ENCODE results near the gene LYSET.
A peak's percentile ranks its signal among the peaks of the same experiment; 100 is the strongest.
"Not testable (repeated sequence)": the region's sequence is repeated elsewhere in the genome, so short reads cannot be mapped to it uniquely, and the experiment has no call there.

Gene LYSET

GRCh38 chr14:93184391-93185348 lies at the start of gene LYSET, which contains the start of gene MOAP1:
TSS of gene LYSET (plus strand) at chr14:93185317. CDS start at chr14:93185406, 89 bp downstream.
TSS of gene MOAP1 (minus strand) at chr14:93184897. CDS start at chr14:93184242, 655 bp downstream.
- peak; percentile 69 for DNase-seq (ENCODE audit: low spot score)

- DNase-seq (ENCODE audit: low spot score), result no peak
These were observed 49.7 kb upstream of the LYSET start for GRCh38 chr14:93135399-93135798.

GRCh38 chr14:93136009-93136408 lies 49.1 kb upstream of the LYSET start:
- no peak for DNase-seq (ENCODE audit: low spot score)

GRCh38 chr14:93136508-93136907 lies 48.6 kb upstream of the LYSET start:
- not testable (repeated sequence) for DNase-seq (ENCODE audit: low spot score)

DNA sequence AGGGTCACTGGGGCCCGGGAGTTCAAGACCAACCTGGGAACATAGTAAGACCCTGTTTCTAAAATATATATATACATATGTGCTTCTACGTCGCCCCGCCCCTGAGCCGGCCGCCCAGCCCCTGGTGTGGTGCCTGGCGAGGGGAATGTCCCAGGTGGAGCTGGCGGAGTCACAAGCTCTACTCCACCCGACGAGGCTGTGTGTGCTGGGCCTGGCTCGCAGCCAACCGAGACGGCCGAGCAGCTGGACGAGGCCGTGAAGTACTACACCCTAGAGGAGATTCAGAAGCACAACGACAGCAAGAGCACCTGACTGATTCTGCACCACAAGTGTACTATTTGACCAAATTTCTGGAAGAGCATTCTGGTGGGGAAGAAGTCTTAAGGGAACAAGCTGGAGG lies 47.3 kb upstream of the LYSET start:
- no peak for DNase-seq (ENCODE audit: low spot score)

GRCh38 chr14:93142854-93143652 lies 42.1 kb upstream of the LYSET start:
- DNase-seq (ENCODE audit: low spot score), result no peak

- no peak for DNase-seq (ENCODE audit: low spot score)
These were observed 39.0 kb upstream of the LYSET start for GRCh38 chr14:93146119-93146518.

DNA sequence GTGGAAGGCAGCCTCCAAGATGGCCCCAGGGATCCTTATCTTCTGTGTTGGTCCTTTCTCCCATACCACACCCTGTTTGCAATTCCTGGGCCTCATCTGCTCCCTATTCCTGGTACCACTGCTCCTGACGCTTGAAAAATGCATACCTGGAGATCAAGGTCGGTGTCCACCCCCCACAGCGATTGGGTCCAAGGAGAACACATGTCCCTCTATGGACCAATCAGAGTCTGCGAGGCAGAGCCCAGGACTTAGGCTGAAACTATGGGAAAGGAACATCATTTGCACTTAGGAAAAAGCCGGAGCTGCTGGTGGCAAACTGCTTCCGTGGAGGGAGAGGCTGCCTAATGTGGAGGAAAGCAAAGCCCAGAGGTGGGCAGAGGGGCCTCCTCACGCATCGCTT lies 36.1 kb upstream of the LYSET start:
- DNase-seq (ENCODE audit: low spot score), result no peak

DNA sequence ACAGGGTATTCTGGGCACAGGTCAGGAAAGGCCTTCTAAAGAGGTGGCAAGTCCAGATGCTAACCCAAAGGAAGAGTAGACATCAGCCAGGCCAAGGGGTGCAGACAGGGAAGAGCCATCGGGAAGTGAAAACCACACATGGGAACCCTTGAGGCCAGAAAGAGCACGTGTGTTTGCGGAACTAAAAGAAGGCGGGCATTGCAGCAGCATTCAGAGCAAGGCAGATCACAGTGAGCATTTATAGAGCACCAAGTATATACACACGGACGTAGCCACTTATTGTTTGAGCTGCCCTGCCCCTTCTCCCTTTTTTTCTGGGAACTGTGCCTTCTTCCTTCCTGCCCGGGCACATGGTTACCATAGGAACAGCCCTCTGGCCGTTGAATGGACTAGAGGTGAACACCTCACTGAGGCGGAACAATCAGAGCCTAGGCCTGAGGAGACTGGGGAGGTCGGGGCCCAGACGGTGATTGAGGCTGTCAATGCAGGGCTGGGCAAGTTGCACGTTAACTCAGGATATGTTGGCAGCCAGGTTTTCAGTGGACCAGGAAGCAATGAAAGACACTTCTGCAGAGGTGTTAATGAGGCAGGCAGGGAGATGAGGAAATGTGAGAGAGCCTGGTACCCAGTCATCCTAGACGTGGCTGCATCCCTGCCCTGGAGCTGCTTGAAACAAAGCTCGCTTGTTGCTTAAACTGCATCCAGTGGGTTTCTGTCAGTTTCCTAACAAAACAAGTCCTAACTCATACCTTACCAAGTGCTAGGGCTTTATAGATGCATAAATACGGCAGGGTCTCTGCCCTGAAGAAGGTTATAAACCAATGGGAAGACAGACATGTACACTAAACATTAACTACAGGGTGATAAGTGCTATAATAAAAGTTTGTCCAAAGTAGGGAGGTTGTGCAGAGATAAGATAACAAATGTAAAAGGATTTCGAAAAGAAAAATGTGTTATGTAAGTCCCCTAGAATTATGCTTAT lies 34.6 kb upstream of the LYSET start:
- peak; percentile 36 for DNase-seq (ENCODE audit: low spot score)

GRCh38 chr14:93153121-93153520 lies 32.0 kb upstream of the LYSET start:
- DNase-seq (ENCODE audit: low spot score), result no peak

- DNase-seq (ENCODE audit: low spot score), result no peak
These were observed 29.4 kb upstream of the LYSET start for GRCh38 chr14:93155667-93156066.

DNA sequence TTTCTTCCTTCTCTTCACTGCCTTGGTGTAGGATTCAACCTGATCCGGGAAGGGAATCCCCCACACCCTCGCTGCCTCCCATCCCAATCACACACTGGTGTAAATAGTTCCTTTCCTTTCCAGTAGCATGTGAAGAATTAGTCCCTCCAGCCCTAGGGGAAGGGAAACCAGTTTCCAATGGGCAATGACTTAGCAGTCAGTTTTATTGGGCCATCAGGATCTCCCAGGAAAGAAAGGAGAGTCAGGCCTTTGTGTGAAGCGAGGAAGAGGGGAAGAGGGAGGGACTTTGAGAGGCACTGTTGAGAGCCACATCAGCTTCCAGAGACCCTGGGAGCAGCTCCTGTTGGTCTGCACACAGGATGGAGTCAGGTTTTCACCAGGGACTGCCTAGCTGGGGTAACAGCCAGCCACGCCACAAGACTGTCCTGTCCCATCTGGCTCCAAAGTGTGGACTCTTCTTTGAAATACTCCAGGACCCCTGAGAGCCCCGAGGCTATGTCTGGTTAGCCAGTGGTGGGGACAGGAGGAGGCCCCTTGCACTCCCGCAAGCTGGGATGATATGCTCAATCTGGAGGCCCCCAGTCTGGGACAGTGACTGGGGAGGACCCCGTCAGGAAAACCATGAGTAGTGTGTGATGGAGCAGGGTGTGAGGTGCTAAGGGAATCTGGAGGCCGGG lies 28.3 kb upstream of the LYSET start:
- no peak for DNase-seq (ENCODE audit: low spot score)

GRCh38 chr14:93158349-93158748 lies 26.8 kb upstream of the LYSET start:
- DNase-seq (ENCODE audit: low spot score), result not testable (repeated sequence)

GRCh38 chr14:93159625-93160352 lies 25.3 kb upstream of the LYSET start:
- DNase-seq (ENCODE audit: low spot score), result not testable (repeated sequence)

DNA sequence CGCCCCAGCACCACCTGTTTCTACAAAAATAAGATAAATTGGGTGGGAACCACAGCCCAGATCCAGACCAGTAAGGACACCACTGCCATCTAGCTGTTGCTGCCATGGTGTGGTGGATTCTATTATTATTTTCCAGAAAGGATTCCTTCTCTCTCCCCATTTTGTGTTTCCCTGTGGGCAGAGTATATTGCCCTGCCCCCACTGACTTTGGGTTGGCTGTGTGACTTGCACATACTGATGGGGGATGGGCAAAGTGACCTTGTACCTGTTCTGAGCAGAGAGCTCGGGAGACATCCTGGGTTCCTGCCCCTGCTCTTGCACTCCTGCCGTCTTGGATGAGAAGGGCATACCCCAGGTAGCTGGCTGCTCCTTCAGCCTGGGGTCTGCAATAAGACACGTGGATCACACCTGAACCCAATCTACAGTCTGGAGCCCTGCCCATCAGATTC lies 24.7 kb upstream of the LYSET start:
- no peak for DNase-seq (ENCODE audit: low spot score)

DNA sequence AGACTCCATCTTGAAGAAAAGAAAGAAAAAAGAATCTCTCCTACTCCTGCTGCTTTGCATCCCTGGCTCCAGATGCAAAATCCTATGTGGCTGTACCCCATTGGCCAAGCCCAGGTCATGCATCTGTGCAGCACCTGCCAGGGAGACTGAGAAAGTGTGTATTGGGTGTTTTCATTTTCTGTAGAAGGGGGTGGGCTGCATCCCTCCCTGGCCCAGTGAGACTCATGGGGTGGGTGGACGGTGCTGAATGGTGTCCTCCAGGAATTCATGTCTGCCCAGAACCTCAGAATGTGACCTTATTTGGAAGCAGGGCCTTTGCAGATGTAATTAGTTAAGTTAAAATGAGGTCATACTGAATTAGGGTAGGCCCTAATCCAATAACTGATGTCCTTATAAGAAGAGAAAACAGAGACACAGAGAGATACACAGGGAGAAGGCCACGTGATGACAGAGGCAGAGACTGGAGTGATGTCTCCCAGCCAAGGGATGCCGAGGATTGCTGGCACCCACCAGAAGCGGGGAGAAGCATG lies 23.6 kb upstream of the LYSET start:
- no peak for DNase-seq (ENCODE audit: low spot score)

GRCh38 chr14:93163564-93163963 lies 21.6 kb upstream of the LYSET start:
- no peak for DNase-seq (ENCODE audit: low spot score)

DNA sequence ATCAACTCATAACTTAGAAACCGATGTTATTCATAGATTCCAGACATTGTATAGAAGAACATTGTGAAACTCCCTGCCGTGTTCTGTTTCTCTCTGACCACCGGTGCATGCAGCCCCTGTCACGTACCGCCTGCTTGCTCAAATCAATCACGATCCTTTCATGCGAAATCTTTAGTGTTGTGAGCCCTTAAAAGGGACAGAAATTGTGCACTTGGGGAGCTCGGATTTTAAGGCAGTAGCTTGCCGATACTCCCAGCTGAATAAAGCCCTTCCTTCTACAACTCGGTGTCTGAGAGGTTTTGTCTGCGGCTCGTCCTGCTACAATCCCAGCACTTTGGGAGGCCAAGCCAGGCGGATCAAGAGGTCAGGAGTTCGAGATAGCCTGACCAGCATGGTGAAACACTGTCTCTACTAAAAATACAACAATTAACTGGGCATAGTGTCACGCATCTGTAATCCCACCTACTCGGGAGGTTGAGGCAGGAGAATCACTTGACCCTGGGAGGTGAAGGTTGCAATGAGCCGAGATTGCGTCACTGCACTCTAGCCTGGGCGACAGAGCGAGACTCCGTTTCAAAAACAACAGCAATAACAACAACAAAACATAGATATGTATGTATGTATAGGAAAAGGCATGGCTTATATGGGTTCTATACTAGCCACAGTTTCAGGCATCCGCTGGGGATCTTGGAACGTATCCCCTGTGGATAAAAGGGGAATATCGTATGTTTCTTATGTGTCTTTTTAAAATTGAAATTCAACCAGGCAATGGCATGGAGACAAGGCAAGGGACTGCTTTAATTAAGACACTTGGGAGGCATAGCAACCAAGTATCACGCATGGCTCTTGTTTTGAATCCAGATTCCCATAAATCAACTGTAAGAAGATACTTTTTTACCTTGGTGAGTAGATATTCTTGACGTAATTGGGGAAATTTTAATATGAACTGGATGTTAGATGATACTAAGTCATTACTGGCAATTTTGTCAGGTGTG lies 19.5 kb upstream of the LYSET start:
- DNase-seq (ENCODE audit: low spot score), result not testable (repeated sequence)

DNA sequence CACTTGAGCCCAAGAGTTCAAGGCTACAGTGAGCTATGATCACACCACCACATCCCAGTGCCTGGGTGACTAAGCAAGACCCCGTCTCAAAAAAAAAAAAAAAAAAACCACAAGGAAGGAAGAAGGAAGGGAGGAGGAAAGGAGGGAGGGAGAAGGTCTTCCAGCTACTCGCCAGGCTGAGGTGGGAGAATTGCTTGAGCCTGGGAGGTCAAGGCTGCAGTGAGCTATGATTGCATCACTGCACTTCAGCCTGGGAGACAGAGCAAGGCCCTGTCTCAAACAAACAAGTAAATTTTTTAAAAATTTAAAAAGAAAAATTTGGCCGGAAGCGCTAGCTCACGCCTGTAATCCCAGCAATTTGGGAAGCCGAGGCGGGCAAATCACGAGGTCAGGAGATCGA lies 16.5 kb upstream of the LYSET start:
- DNase-seq (ENCODE audit: low spot score), result not testable (repeated sequence)

All from pons (tissue), 1 donor.